HepG2 (cell line): Measurements from ENCODE around the gene ZMYND8. TPM values are rescaled to one million over a fixed set of nuclear protein-coding genes. Genes with fewer than 3 reads are reported as not detected.

ENCODE experiments used
- FOXO1 ChIP-seq: sonication (generic); formaldehyde crosslinking; IDR thresholded peaks from 2 replicates; pipeline ENCODE4 v1.4.0; 2020; ENCODE audit warnings: missing genetic modification reagents
- ZBTB40 ChIP-seq, 2 experiments: fragments of 450-650 bp in 1 of 2; sonication (generic) in 1 of 2; formaldehyde crosslinking in 1 of 2; IDR thresholded peaks; 2 replicates each; pipeline versions ENCODE4 v1.6.1 to v1.8.0; 2016 to 2022; ENCODE audit warnings: antibody characterized with exemption in 1 of 2, mild to moderate bottlenecking in 1 of 2, missing genetic modification reagents in 1 of 2
- microRNA-seq: library from miRNA; unstranded; fragments of <30 nt; microRNA quantifications from one replicate; pipeline ENCODE4, GENCODE V29; 2020
- polyA plus RNA-seq, 8 experiments: library from polyadenylated mRNA; depleted of rRNA in 3 of 8; stranded (reverse) in 7 of 8; unstranded in 1 of 8; fragments of >200 nt; fragmentation: Illumina TruSeq in 4 of 8; extraction: Trizol in 4 of 8; gene quantifications; 2 replicates each; pipeline versions ENCODE4 v1.2.1 to v1.2.3, GENCODE V29; 2011 to 2016; ENCODE audit warnings: low read depth in 4 of 8, missing spikeins in 1 of 8, mixed read lengths in 1 of 8; ENCODE audit not compliant: insufficient read depth in 1 of 8
- small RNA-seq, 3 experiments: library from RNA; depleted of rRNA; stranded (forward); fragments of <200 nt; gene quantifications; one replicate each; pipeline ENCODE3, GENCODE V24; 2012; ENCODE audit warnings: low read depth in 2 of 3, low replicate concordance in 1 of 3; ENCODE audit not compliant: insufficient read length in 3 of 3, insufficient read depth in 2 of 3
- total RNA-seq, 5 experiments: library from RNA; depleted of rRNA; stranded (reverse); fragments of >200 nt; fragmentation: Illumina TruSeq; extraction: Trizol; gene quantifications; 2 replicates each; pipeline ENCODE4 v1.2.3, GENCODE V29; 2016; ENCODE audit warnings: low read depth in 1 of 5

Gene ZMYND8
- total and polyA plus RNA-seq, 2 of the 13 experiments (the other 11 are each of a cell fraction or from before 2014, with no cell fraction given): 53.9 to 84.7 TPM

- peak; percentile 68 for TF ChIP-seq ZBTB40 (IDR thresholded peaks at IDR 0.05)
- peak; percentile 97 for TF ChIP-seq ZBTB40 (CRISPR knock-in tag; IDR thresholded peaks at IDR 0.05)
- TF ChIP-seq FOXO1: no peak
Measured at GRCh38 chr20:47160240-47160639, 196.3 kb downstream of the ZMYND8 start (continued).

Small RNAs within 50 kb of the gene (microRNA-seq; reads per million reads assigned to microRNA genes)
- gene MIR3616: not detected

Small RNAs within 50 kb of the gene (small RNA-seq; reads per million reads assigned to genes)
- gene MIR3616: 0 reads per million in 3 experiments

Other genes with a start within 250 kb of the ZMYND8 start
- 56.8 and 76.2 TPM in 2 replicates for gene NCOA3, start 145.2 kb upstream of the ZMYND8 start, total RNA-seq (2016; rRNA removed; fragmentation: Illumina TruSeq; extraction: Trizol)
- 25.0 and 35.0 TPM in 2 replicates for gene NCOA3, start 145.2 kb upstream of the ZMYND8 start, polyA plus RNA-seq (2011; rRNA removed)